Testis (tissue), 2 donors: ENCODE results near the gene SETD5.

Experiments
- POLR2A ChIP-seq: fragments of 450-650 bp; IDR thresholded peaks from one replicate; pipeline ENCODE4 v1.6.1; 2017; ENCODE audit warnings: antibody characterized with exemption, mild to moderate bottlenecking, moderate library complexity
- TF ChIP-seq, protein P1 (sequence below), 3 experiments: fragments of 450-650 bp in 2 of 3; fragments of 200-600 bp in 1 of 3; sonication (generic) in 1 of 3; IDR thresholded peaks; one replicate each; pipeline ENCODE4 v1.5.1; 2016 to 2019; ENCODE audit warnings: antibody characterized with exemption in 3 of 3, mild to moderate bottlenecking in 2 of 3, moderate library complexity in 1 of 3

DNA sequence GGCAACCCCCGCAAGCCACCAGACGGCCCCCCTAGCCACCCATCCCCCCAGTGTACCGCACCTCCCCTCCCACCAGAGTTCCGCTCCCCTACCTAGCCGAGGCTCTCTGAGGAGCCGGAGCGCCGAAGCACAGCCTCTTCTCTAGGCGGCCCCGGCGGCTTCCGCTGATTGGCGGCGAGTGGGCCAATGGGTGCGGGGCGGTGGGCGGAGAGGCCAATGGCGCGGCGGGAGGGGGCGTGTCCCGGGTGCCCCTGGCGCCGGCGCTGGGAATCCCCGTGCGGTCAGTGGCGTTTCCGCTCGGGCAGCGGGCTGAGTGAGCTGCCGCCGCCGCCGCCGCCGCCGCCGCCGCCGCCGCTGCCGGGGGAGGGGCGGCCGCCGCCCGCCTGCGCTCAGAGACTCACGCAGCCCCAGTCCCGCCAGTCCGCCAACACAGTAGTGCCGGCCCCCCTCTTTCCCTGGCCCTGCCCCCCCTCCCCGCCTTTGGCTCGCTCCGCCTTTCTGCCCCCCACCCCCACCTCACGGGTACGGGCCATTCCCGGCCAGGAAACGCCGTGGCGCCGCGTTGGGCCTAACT, at the start of gene SETD5:
- TF ChIP-seq, protein P1, sequence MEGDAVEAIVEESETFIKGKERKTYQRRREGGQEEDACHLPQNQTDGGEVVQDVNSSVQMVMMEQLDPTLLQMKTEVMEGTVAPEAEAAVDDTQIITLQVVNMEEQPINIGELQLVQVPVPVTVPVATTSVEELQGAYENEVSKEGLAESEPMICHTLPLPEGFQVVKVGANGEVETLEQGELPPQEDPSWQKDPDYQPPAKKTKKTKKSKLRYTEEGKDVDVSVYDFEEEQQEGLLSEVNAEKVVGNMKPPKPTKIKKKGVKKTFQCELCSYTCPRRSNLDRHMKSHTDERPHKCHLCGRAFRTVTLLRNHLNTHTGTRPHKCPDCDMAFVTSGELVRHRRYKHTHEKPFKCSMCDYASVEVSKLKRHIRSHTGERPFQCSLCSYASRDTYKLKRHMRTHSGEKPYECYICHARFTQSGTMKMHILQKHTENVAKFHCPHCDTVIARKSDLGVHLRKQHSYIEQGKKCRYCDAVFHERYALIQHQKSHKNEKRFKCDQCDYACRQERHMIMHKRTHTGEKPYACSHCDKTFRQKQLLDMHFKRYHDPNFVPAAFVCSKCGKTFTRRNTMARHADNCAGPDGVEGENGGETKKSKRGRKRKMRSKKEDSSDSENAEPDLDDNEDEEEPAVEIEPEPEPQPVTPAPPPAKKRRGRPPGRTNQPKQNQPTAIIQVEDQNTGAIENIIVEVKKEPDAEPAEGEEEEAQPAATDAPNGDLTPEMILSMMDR (IDR thresholded peaks at IDR 0.05) = peak in 1 of 3 experiments; percentile 12
- TF ChIP-seq POLR2A = peak; percentile 58
